A549 (cell line): ENCODE measurements around the gene PDCD1.

Source experiments
- KDM1A ChIP-seq: fragments of 200-600 bp; sonication (generic); IDR thresholded peaks from 2 replicates; pipeline ENCODE4 v1.6.1; 2016; ENCODE audit warnings: low read depth, mild to moderate bottlenecking
- POLR2A ChIP-seq: IDR thresholded peaks from 2 replicates; pipeline ENCODE4 v1.6.1; 2012; ENCODE audit warnings: mild to moderate bottlenecking, low read length
- RAD21 ChIP-seq, 2 experiments: fragments of >200 bp in 1 of 2; sonication (Bioruptor Twin) in 1 of 2; formaldehyde crosslinking in 1 of 2; IDR thresholded peaks in 1 of 2; conservative IDR thresholded peaks in 1 of 2; 2 replicates in 1 of 2; 3 replicates in 1 of 2; pipeline ENCODE4 v1.6.1; 2012 to 2018; ENCODE audit warnings: inconsistent platforms in 1 of 2
- TF ChIP-seq, protein P1 (sequence below): fragments of >200 bp; sonication (Bioruptor Twin); formaldehyde crosslinking; IDR thresholded peaks from 3 replicates; pipeline ENCODE4 v1.5.1; 2016

DNA sequence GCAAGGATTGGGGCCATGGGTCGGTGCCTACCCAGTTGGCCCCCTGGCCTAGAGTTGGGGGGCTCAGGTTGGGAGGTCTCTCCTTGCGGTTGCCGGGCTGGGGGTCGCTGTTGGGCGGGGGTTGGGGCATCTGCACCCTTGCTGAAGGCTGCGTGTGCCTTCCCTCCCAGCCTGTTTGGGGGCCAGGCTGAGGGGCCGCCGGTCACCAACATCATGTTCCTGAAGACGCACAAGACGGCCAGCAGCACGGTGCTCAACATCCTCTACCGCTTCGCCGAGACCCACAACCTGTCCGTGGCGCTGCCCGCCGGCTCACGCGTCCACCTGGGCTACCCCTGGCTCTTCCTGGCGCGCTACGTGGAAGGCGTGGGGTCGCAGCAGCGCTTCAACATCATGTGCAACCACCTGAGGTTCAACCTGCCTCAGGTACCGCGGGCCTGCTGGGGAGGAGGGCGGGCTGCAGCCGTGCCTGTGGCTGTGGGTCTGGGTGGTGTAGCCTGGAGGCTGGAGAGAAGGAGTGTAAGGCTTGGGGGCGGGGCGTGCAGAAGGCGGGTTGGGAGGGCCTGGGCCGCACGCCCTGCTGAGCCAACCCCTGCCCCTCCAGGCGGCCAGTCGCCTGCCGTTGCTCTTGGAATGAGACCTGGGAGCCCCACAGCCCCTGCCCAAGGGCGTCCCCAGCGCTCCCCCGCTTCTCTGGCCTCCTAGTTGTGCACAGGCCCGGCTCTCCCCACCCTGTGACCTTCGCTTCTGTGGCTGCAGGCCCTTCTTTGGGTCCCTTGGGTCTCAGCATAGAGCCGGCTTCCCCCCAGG lies 56.9 kb downstream of the PDCD1 start:
- no peak for TF ChIP-seq POLR2A
- TF ChIP-seq, protein P1, sequence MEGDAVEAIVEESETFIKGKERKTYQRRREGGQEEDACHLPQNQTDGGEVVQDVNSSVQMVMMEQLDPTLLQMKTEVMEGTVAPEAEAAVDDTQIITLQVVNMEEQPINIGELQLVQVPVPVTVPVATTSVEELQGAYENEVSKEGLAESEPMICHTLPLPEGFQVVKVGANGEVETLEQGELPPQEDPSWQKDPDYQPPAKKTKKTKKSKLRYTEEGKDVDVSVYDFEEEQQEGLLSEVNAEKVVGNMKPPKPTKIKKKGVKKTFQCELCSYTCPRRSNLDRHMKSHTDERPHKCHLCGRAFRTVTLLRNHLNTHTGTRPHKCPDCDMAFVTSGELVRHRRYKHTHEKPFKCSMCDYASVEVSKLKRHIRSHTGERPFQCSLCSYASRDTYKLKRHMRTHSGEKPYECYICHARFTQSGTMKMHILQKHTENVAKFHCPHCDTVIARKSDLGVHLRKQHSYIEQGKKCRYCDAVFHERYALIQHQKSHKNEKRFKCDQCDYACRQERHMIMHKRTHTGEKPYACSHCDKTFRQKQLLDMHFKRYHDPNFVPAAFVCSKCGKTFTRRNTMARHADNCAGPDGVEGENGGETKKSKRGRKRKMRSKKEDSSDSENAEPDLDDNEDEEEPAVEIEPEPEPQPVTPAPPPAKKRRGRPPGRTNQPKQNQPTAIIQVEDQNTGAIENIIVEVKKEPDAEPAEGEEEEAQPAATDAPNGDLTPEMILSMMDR = no peak
- no peak for TF ChIP-seq RAD21 (conservative IDR thresholded peaks at IDR 0.05 in 1 of 2, IDR thresholded peaks at IDR 0.05 in 1 of 2)
- TF ChIP-seq KDM1A = no peak
